ENCODE results near the gene DLX1. TPM values are rescaled to one million over a fixed set of nuclear protein-coding genes. Genes with fewer than 3 reads are reported as not detected.

Gene DLX1
- total RNA-seq, 4 donors from 2014 or later = 0.14 TPM; not detected in 3

DNA sequence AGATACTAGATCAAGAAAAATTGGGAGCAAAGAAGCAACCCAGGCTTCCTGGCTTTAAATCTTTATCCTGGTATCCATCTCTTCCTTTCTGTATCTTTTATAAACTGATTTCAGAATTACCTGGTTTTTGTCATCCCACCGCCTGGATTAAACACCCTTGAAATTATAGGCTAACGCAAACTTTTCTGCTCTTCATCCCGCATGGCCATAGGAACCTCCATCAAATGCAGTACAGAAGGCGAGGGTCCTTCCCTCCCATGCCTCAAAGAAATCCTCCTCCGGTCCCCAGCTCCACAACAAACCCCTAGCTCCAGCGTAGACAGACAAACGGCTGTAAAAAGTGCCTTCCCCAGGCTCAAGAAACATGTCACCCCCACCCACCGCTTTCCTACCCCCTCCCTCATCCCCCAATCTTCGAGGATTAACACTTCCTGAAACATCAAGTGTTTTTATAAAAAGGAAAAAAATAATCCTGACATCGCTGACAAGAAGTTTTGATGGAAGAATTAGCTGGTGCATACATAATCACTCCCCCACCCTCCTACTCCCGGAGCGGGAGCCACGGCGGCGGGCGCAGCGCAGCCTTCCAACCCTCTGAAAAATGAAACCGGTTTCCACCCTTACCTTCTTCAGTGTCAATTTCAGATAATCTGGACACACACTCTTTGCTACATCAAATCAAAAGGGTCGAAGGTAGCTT, 7.6 kb downstream of the DLX1 start:
- Histone ChIP-seq H3K36me3 (no peaks in the 10 kb centered on the region), H3K4me3 (no peak overlapping the region), H3K4me1 (peaks cover 0 to 20% of the 10 kb centered on the region in 2 donors), H3K27ac (no peak overlapping the region), H3K9me3 (no peaks in the 10 kb centered on the region), H3K27me3 (peaks cover 76 to 100% of the 10 kb centered on the region in 2 donors)
- intact Hi-C loops (cut with DNase I; ENCODE audit: low total_unique reads) = no loop called here
- DNase-seq = no peak
- no peak for TF ChIP-seq POLR2A (IDR thresholded peaks at IDR 0.05)
- TF ChIP-seq, protein P1, sequence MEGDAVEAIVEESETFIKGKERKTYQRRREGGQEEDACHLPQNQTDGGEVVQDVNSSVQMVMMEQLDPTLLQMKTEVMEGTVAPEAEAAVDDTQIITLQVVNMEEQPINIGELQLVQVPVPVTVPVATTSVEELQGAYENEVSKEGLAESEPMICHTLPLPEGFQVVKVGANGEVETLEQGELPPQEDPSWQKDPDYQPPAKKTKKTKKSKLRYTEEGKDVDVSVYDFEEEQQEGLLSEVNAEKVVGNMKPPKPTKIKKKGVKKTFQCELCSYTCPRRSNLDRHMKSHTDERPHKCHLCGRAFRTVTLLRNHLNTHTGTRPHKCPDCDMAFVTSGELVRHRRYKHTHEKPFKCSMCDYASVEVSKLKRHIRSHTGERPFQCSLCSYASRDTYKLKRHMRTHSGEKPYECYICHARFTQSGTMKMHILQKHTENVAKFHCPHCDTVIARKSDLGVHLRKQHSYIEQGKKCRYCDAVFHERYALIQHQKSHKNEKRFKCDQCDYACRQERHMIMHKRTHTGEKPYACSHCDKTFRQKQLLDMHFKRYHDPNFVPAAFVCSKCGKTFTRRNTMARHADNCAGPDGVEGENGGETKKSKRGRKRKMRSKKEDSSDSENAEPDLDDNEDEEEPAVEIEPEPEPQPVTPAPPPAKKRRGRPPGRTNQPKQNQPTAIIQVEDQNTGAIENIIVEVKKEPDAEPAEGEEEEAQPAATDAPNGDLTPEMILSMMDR (IDR thresholded peaks at IDR 0.05) = no peak

GRCh38 chr2:172093416-172094293, 8.3 kb downstream of the DLX1 start:
- Histone ChIP-seq H3K27me3 (peaks cover 84 to 100% of the 10 kb centered on the region in 2 donors), H3K9me3 (no peaks in the 10 kb centered on the region), H3K36me3 (no peaks in the 10 kb centered on the region), H3K27ac (no peak overlapping the region), H3K4me1 (peaks cover 0 to 20% of the 10 kb centered on the region in 2 donors), H3K4me3 (no peak overlapping the region)
- DNase-seq = no peak
- no peak for TF ChIP-seq POLR2A (IDR thresholded peaks at IDR 0.05)
- intact Hi-C loops (cut with DNase I; ENCODE audit: low total_unique reads) = no loop called here

GRCh38 chr2:172094294-172095145, 9.2 kb downstream of the DLX1 start:
- no peak for TF ChIP-seq POLR2A (IDR thresholded peaks at IDR 0.05)
- TF ChIP-seq, protein P1 (IDR thresholded peaks at IDR 0.05) = no peak
- Histone ChIP-seq H3K9me3 (no peaks in the 10 kb centered on the region), H3K27me3 (peaks cover 88 to 98% of the 10 kb centered on the region in 2 donors), H3K27ac (no peak overlapping the region), H3K4me1 (peaks cover 0 to 20% of the 10 kb centered on the region in 2 donors), H3K36me3 (no peaks in the 10 kb centered on the region), H3K4me3 (peak overlapping the region in 1 of 2 donors; percentile 25)
- DNase-seq = no peak
- intact Hi-C loops (cut with DNase I; ENCODE audit: low total_unique reads) = no loop called here

DNA sequence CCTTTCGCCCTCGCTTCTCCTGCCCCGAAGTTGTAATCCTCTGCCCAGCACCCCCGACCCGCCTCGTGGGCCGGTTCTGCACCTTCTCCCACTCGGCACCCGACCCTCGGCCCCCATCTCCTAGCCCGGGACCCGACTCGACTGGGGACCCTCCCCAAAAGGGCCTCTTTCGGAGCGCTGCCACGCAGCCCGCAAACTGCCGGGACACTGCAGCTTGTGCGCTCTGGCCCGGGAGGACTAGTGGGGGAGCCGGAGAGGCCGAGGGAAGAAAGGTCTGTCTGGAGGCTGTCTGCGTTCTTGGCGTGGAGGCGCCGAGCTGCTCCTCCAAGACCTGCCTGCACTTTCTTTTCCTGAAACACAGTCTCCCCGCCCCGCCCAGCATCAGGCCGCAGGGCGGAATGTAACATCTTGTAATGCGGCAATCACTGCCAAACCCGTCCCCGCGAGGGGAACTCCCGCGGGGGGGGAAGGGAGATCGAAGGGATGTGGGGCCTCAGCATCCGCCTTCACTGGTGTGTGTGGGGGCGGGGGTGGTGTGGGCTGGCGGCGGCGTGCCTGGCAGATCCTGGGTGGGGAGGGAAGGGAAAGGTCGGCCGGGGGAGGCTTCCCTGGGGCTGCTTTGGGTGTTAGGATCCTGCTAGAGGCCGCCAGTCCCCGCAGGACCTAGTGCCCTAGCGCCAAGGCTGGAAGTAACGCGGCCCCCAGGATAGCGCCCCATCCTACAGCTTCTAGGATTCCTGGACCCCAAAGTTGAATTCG, 10.0 kb downstream of the DLX1 start:
- peak in 1 of 2 donors; percentile 38 for DNase-seq
- H3K9me3 ChIP-seq = no peaks in the 10 kb centered on the region
- no peak overlapping the region for H3K27ac ChIP-seq
- TF ChIP-seq, protein P1 (IDR thresholded peaks at IDR 0.05) = no peak
- no peak for TF ChIP-seq POLR2A (IDR thresholded peaks at IDR 0.05)
- peaks cover 0 to 20% of the 10 kb centered on the region in 2 donors for H3K4me1 ChIP-seq
- peaks cover 90 to 98% of the 10 kb centered on the region in 2 donors for H3K27me3 ChIP-seq
- no peaks in the 10 kb centered on the region for H3K36me3 ChIP-seq
- intact Hi-C loops (cut with DNase I; ENCODE audit: low total_unique reads) = no loop called here
- peak overlapping the region in 1 of 2 donors; percentile 25 for H3K4me3 ChIP-seq

Data from uterus (tissue), 4 donors.